HG02870 (cell line): ENCODE data around the gene PTPN22.

Source experiments
- ATAC-seq: cut with Tn5 transposase; IDR thresholded peaks from one replicate; pipeline ENCODE4 v1.9.1; 2021; ENCODE audit warnings: mild to moderate bottlenecking, moderate library complexity; ENCODE audit not compliant: unreplicated experiment

PTPN22 gene

DNA sequence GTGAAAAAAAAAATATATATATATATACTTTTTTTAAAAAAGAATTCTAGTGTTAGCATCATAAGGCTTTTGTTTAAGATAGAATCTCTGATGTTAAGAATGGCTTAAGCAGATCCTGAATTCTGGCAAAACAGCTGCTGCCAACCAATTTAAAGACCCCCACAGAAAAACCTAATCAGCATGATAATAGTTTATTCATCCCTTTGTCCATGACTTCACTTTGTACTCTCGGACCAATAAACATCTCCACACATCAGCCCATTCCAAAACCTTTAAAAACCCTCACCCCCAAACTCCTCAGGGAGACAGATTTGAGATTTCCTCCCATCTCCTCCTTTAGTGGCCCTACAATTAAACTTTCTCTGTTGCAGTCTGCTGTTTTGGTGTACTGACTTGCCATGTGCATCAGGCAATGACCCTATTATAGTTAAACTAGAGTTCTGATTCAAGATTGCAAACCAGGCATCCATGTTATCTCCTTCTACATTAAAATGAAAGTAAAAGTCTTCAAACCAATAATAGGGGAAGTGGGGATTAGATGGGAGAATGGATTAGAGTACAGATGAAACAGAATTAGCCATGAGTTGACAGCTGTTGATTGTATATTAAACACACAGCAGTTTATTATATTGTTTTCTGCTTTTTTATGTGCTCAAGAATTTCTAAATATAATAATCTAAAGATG is 102.5 kb downstream of the PTPN22 start:
- no peak for ATAC-seq

DNA sequence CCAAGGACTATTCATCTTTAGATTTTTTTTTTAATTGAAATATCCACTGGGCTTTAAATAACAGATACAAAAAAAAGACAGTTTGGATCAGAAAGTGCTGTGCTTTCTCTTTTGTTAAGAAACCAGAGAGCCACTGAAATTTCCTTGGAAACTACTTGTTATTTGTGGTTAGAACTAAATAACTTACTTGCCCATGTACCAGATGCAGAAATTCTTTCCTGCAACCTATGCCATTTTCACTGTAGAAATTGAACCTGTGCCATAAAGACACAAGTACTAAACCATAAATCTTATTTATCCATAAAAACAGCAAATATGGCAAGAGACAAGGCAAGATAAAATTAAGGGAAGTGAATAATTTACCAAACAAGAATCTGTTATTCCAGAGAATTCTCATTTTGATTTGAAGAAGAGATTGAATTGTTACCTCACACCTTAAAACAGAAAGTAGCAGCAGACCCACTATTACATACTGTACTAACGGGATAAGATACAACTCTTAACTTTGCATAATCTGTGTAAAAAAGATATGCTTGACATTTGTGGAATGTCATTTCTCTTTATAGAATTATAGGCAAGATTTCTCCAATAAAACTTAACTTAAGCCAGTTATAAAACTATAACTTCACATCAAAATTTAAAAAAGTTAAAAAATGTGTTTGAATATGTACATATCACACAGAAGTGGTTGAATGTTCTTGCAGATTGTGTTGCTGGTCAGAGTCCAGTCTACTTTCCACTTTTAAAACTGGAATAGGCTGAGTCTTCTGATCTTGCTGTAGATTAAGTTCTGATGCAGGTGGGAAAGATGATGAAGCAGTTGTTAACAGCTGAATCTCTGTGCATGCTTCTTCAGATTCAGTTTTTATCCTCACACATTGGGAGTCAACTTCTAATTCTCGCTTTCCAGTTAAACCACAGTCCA is 105.9 kb downstream of the PTPN22 start:
- ATAC-seq = no peak
